Hepatocyte (in vitro differentiated cells): ENCODE data around the gene TMCC3.

Source experiments
- CTCF ChIP-seq: fragments of 200-600 bp; sonication (generic); IDR thresholded peaks from 2 replicates; pipeline ENCODE4 v1.5.1; 2016; ENCODE audit warnings: antibody characterized with exemption, mild to moderate bottlenecking; ENCODE audit not compliant: poor library complexity
- EZH2 ChIP-seq: fragments of 200-600 bp; sonication (generic); IDR thresholded peaks from 2 replicates; pipeline ENCODE4 v1.6.1; 2016; ENCODE audit warnings: antibody characterized with exemption, mild to moderate bottlenecking, borderline replicate concordance

- TF ChIP-seq CTCF (no peak), EZH2 (no peak)
Observed at GRCh38 chr12:94667031-94667540, 16.7 kb upstream of the TMCC3 start.
